Lung microvascular endothelial cell (primary cell): ENCODE data around the gene SLC6A9. TPM values are rescaled to one million over a fixed set of nuclear protein-coding genes. Genes with fewer than 3 reads are reported as not detected.

Source experiments
- total RNA-seq: library from RNA; depleted of rRNA; stranded (reverse); fragments of >200 nt; gene quantifications from 2 replicates; pipeline ENCODE4 v1.2.1, GENCODE V29; 2014

SLC6A9 gene
- total RNA-seq, 1 donor from 2014 or later, result 0.40 TPM

Other genes with a start within 250 kb of the SLC6A9 start
- not detected in 2 replicates for gene ARTN, start 97.7 kb downstream of the SLC6A9 start, total RNA-seq
- 5.4 and 8.5 TPM in 2 replicates for gene IPO13, start 84.5 kb downstream of the SLC6A9 start, total RNA-seq
- 13.1 and 19.0 TPM in 2 replicates for gene DPH2, start 61.5 kb downstream of the SLC6A9 start, total RNA-seq
- 110 and 164 TPM in 2 replicates for gene ATP6V0B, start 56.5 kb downstream of the SLC6A9 start, total RNA-seq
- 40.1 and 41.9 TPM in 2 replicates for gene B4GALT2, start 52.3 kb downstream of the SLC6A9 start, total RNA-seq
- gene CCDC24, start 39.9 kb downstream of the SLC6A9 start, total RNA-seq, result 0.65 and 0.79 TPM in 2 replicates
- gene KLF17, start 87.4 kb upstream of the SLC6A9 start, total RNA-seq, result not detected in 2 replicates
- not detected in 2 replicates for gene KLF18, start 110.2 kb upstream of the SLC6A9 start, total RNA-seq
- gene DMAP1, start 182.0 kb upstream of the SLC6A9 start, total RNA-seq, result 13.3 and 16.6 TPM in 2 replicates